ENCODE data around the gene SYNE1. TPM values are rescaled to one million over a fixed set of nuclear protein-coding genes. Genes with fewer than 3 reads are reported as not detected.

Gene SYNE1
- total and polyA plus RNA-seq, 2 of the 8 experiments (the other 6 are each of a cell fraction or from before 2014, with no cell fraction given) = 2.8 to 5.5 TPM

GRCh38 chr6:152680151-152680550, 43.0 kb upstream of the SYNE1 start:
- Histone ChIP-seq H2BK12ac (ENCODE audit: low read depth, low read length) (0 out of 2 replicates have a peak overlapping the region, but pooled peaks have one; percentile 17), H2BK15ac (ENCODE audit: low read length) (no peak overlapping the region), H3K36me3 (ENCODE audit: control insufficient read depth in 2 of 4, insufficient read depth in 4 of 4, low read length in 3 of 4) (no peaks in the 10 kb centered on the region), H3K27me3 (replicated peaks in 1 of 4; ENCODE audit: control insufficient read depth in 3 of 4, extremely low read depth in 1 of 4, insufficient read depth in 3 of 4, low read length in 3 of 4) (no peaks in the 10 kb centered on the region), H3K4me1 (replicated peaks in 1 of 4; ENCODE audit: control insufficient read depth in 3 of 4, insufficient read depth in 4 of 4, low read length in 3 of 4) (peaks cover 0 to 17% (median 4%) of the 10 kb centered on the region in 4 experiments; a peak in 2 of 7 replicates), H2BK5ac (ENCODE audit: low read depth, low read length) (peak overlapping the region; percentile 63; the same call in 1 of the 2 replicates), H4K20me1 (replicated peaks in 1 of 2; ENCODE audit: control insufficient read depth in 1 of 2, insufficient read depth in 2 of 2, low read length in 2 of 2) (no peaks in the 10 kb centered on the region), H3K18ac (ENCODE audit: extremely low read depth, low read length) (no peak overlapping the region), H3K4me2 (ENCODE audit: insufficient read depth in 1 of 2, low read depth in 2 of 2, low read length in 2 of 2) (no peak overlapping the region), H3K56ac (replicated peaks; ENCODE audit: insufficient read length, low read depth, low read length) (no peak overlapping the region), H3K4ac (replicated peaks; ENCODE audit: insufficient read length, low read depth, low read length) (no peak overlapping the region), H4K5ac (ENCODE audit: insufficient read length, low read depth, low read length) (no peak overlapping the region), H2AK5ac (ENCODE audit: low read depth, low read length) (no peak overlapping the region), H3K14ac (ENCODE audit: insufficient read length) (no peak overlapping the region), H3K9me3 (ENCODE audit: insufficient read depth in 2 of 2, low read depth in 1 of 2, low read length in 1 of 2) (no peaks in the 10 kb centered on the region), H3K4me3 (ENCODE audit: extremely low read depth in 1 of 4, insufficient read depth in 2 of 4, low read depth in 3 of 4, low read length in 4 of 4) (no peak overlapping the region), H3K23ac (ENCODE audit: insufficient read length) (no peak overlapping the region), H3K23me2 (ENCODE audit: low read depth, low read length) (0 out of 2 replicates have a peak, but pooled peaks cover 1% of the 10 kb centered on the region), H3K79me1 (ENCODE audit: low read depth, low read length) (no peaks in the 10 kb centered on the region), H4K8ac (ENCODE audit: extremely low read depth, insufficient read depth, low read length) (no peak overlapping the region), H3K9ac (replicated peaks in 1 of 4; ENCODE audit: extremely low read depth in 1 of 4, low read depth in 3 of 4, low read length in 3 of 4) (no peak overlapping the region), H3K27ac (ENCODE audit: low read depth, low read length) (no peak overlapping the region), H2BK20ac (ENCODE audit: low read length) (no peak overlapping the region), H3K79me2 (ENCODE audit: control insufficient read depth in 1 of 2, insufficient read depth in 2 of 2, low read length in 2 of 2) (no peaks in the 10 kb centered on the region), H4K91ac (replicated peaks; ENCODE audit: insufficient read length, low read length) (no peak overlapping the region), H2AFZ (ENCODE audit: low read length) (no peak overlapping the region), H2BK120ac (replicated peaks; ENCODE audit: low read depth, low read length) (no peak overlapping the region)
- DNase-seq (ENCODE audit: low read depth in 1 of 2, low spot score in 2 of 2) (no peak), FAIRE-seq (no peak)
- POLR2A ChIA-PET (ENCODE audit: partially characterized antibody) = no interaction called here
- TF ChIP-seq ATF3 (IDR thresholded peaks at IDR 0.05; ENCODE audit: insufficient read depth, low read depth, low read length) (no peak), YY1 (IDR thresholded peaks at IDR 0.05; ENCODE audit: low read depth, low read length) (no peak), CBX5 (IDR thresholded peaks at IDR 0.05; ENCODE audit: low read depth, low read length) (no peak), GABPA (IDR thresholded peaks at IDR 0.05; ENCODE audit: borderline replicate concordance, insufficient read depth, low read length) (no peak), RFX5 (IDR thresholded peaks at IDR 0.05; ENCODE audit: borderline replicate concordance, low read depth, low read length) (no peak)
- 90% methylated on average over 1 of the region's 1 CpG; no CpG with 5 or more reads in 1 of the 2 experiments for WGBS, 2 experiments (ENCODE audit: extremely low coverage in 1 of 2, insufficient coverage in 1 of 2, insufficient read length in 1 of 2, insufficient replicate concordance in 2 of 2, low coverage in 1 of 2, low lambda C conversion rate in 2 of 2, missing lambda C conversion rate in 1 of 2)
- CTCF ChIA-PET (ENCODE audit: partially characterized antibody) = interaction anchor here (0.9 kb wide), 1 partner anchor 34 kb away, joined by 3 read pairs; no protein-coding TSS in a partner anchor

Measured in H1 (cell line).